H9 (cell line): ENCODE data around the gene GRIK1. TPM values are rescaled to one million over a fixed set of nuclear protein-coding genes. Genes with fewer than 3 reads are reported as not detected.

Experiments
- DNase-seq: peaks from one replicate; pipeline ENCODE4 v3.0.0-alpha.2; 2017
- H2AFZ ChIP-seq: one replicate; pipeline ENCODE4 v1.6.1; 2013; ENCODE audit warnings: mild to moderate bottlenecking, low read length, control low read depth, moderate library complexity
- H2AK5ac ChIP-seq: 2 replicates; pipeline ENCODE4 v1.6.1; 2013; ENCODE audit warnings: low read length, control low read depth, mixed read lengths; ENCODE audit not compliant: insufficient read length
- H2BK120ac ChIP-seq: one replicate; pipeline ENCODE4 v1.6.1; 2013; ENCODE audit warnings: low read depth, mild to moderate bottlenecking, low read length, control low read depth, inconsistent platforms; ENCODE audit not compliant: poor library complexity, severe bottlenecking
- H2BK12ac ChIP-seq: 2 replicates; pipeline ENCODE4 v1.6.1; 2013; ENCODE audit warnings: low read length, control low read depth, mixed read lengths, low read depth; ENCODE audit not compliant: insufficient read length
- H2BK15ac ChIP-seq: 2 replicates; pipeline ENCODE4 v1.6.1; 2013; ENCODE audit warnings: low read depth, low read length, control low read depth
- H2BK20ac ChIP-seq: one replicate; pipeline ENCODE4 v1.6.1; 2013; ENCODE audit warnings: low read depth, mild to moderate bottlenecking, low read length, control low read depth, inconsistent platforms; ENCODE audit not compliant: poor library complexity, severe bottlenecking
- H2BK5ac ChIP-seq: 2 replicates; pipeline ENCODE4 v1.6.1; 2013; ENCODE audit warnings: low read length, control low read depth, mixed read lengths; ENCODE audit not compliant: insufficient read length
- H3K14ac ChIP-seq: 2 replicates; pipeline ENCODE4 v1.6.1; 2013; ENCODE audit warnings: low read length, control low read depth; ENCODE audit not compliant: insufficient read depth
- H3K18ac ChIP-seq: 2 replicates; pipeline ENCODE4 v1.6.1; 2013; ENCODE audit warnings: low read depth, mild to moderate bottlenecking, mixed read lengths, low read length, control low read depth; ENCODE audit not compliant: insufficient read length
- H3K23ac ChIP-seq: 2 replicates; pipeline ENCODE4 v1.6.1; 2013; ENCODE audit warnings: low read length, control low read depth, mixed read lengths, low read depth; ENCODE audit not compliant: insufficient read length
- H3K23me2 ChIP-seq: 2 replicates; pipeline ENCODE4 v1.6.1; 2013; ENCODE audit warnings: low read depth, mild to moderate bottlenecking, mixed read lengths, low read length, control low read depth; ENCODE audit not compliant: insufficient read length, poor library complexity, severe bottlenecking
- H3K27ac ChIP-seq: 2 replicates; pipeline ENCODE4 v1.5.1; 2013; ENCODE audit warnings: low read length, control low read depth, mixed read lengths, low read depth; ENCODE audit not compliant: insufficient read length
- H3K27me3 ChIP-seq: 2 replicates; pipeline ENCODE4 v1.6.1; 2013; ENCODE audit warnings: low read length, control low read depth, inconsistent platforms; ENCODE audit not compliant: insufficient read depth
- H3K4ac ChIP-seq: 2 replicates; pipeline ENCODE4 v1.6.1; 2013; ENCODE audit warnings: low read depth, mild to moderate bottlenecking, control low read depth, inconsistent platforms, low read length, moderate library complexity
- H3K4me1 ChIP-seq: 2 replicates; pipeline ENCODE4 v1.6.1; 2013; ENCODE audit warnings: low read length, control low read depth, inconsistent platforms; ENCODE audit not compliant: insufficient read depth
- H3K4me2 ChIP-seq: 2 replicates; pipeline ENCODE4 v1.6.1; 2013; ENCODE audit warnings: low read length, control low read depth, mixed read lengths; ENCODE audit not compliant: insufficient read length, insufficient read depth
- H3K56ac ChIP-seq: 2 replicates; pipeline ENCODE4 v1.6.1; 2013; ENCODE audit warnings: low read depth, mild to moderate bottlenecking, mixed read lengths, low read length, control low read depth; ENCODE audit not compliant: insufficient read length
- H3K79me1 ChIP-seq: 2 replicates; pipeline ENCODE4 v1.6.1; 2013; ENCODE audit warnings: low read depth, mild to moderate bottlenecking, moderate library complexity, low read length, control low read depth, inconsistent platforms; ENCODE audit not compliant: insufficient read depth, poor library complexity, severe bottlenecking
- H3K79me2 ChIP-seq: 2 replicates; pipeline ENCODE4 v1.6.1; 2013; ENCODE audit warnings: low read length, control low read depth, inconsistent platforms; ENCODE audit not compliant: insufficient read depth
- H3K9ac ChIP-seq: 2 replicates; pipeline ENCODE4 v1.6.1; 2013; ENCODE audit warnings: low read length, control low read depth, mixed read lengths; ENCODE audit not compliant: insufficient read length; ENCODE audit errors: extremely low read depth
- H3K9me3 ChIP-seq: one replicate; pipeline ENCODE4 v1.6.1; 2013; ENCODE audit warnings: low read depth, low read length, inconsistent platforms; ENCODE audit not compliant: control insufficient read depth
- H3T11ph ChIP-seq: one replicate; pipeline ENCODE4 v1.6.1; 2013; ENCODE audit warnings: mild to moderate bottlenecking, low read length, control low read depth, inconsistent platforms
- H4K20me1 ChIP-seq: one replicate; pipeline ENCODE4 v1.6.1; 2013; ENCODE audit not compliant: control insufficient read depth, insufficient read length, insufficient read depth
- H4K5ac ChIP-seq: 2 replicates; pipeline ENCODE4 v1.6.1; 2013; ENCODE audit warnings: low read depth, mild to moderate bottlenecking, mixed read lengths, low read length, control low read depth; ENCODE audit not compliant: insufficient read length
- H4K8ac ChIP-seq: replicated peaks from 2 replicates; pipeline ENCODE4 v1.6.1; 2013; ENCODE audit warnings: low read length, control low read depth, mixed read lengths, low read depth; ENCODE audit not compliant: insufficient read length
- H4K91ac ChIP-seq: 2 replicates; pipeline ENCODE4 v1.6.1; 2013; ENCODE audit warnings: low read depth, mild to moderate bottlenecking, moderate library complexity, mixed read lengths, low read length, control low read depth; ENCODE audit not compliant: insufficient read length
- H3K27ac Mint-ChIP-seq, 3 experiments: 2 replicates in 2 of 3; 3 replicates in 1 of 3; pipeline ENCODE4 v1.8.0; 2020 to 2021; ENCODE audit warnings: mixed read lengths in 3 of 3, mild to moderate bottlenecking in 1 of 3, moderate library complexity in 1 of 3
- H3K27me3 Mint-ChIP-seq: 2 replicates; pipeline ENCODE4 v1.8.0; 2021; ENCODE audit warnings: low read depth, mild to moderate bottlenecking, moderate library complexity, mixed read lengths
- H3K36me3 Mint-ChIP-seq, 3 experiments: 2 replicates in 2 of 3; 3 replicates in 1 of 3; pipeline ENCODE4 v1.8.0; 2020 to 2021; ENCODE audit warnings: low read depth in 3 of 3, mixed read lengths in 3 of 3; ENCODE audit not compliant: insufficient read depth in 1 of 3
- H3K4me1 Mint-ChIP-seq, 2 experiments: 2 replicates each; pipeline ENCODE4 v1.8.0; 2020; ENCODE audit warnings: mixed read lengths in 2 of 2
- H3K4me3 Mint-ChIP-seq, 2 experiments: 2 replicates in 1 of 2; 3 replicates in 1 of 2; pipeline ENCODE4 v1.8.0; 2020 to 2021; ENCODE audit warnings: mild to moderate bottlenecking in 2 of 2, mixed read lengths in 2 of 2, moderate library complexity in 1 of 2
- H3K9me3 Mint-ChIP-seq, 2 experiments: 2 replicates in 1 of 2; 3 replicates in 1 of 2; pipeline ENCODE4 v1.8.0; 2020; ENCODE audit warnings: mild to moderate bottlenecking in 2 of 2, mixed read lengths in 2 of 2, moderate library complexity in 1 of 2
- WGBS: extraction: QIAGEN DNeasy Blood & Tissue Kit; methylation state at CpG from one replicate; pipeline ENCODE4 v1.1.7; 2013; ENCODE audit warnings: missing lambda C conversion rate, low lambda C conversion rate, mixed read lengths; ENCODE audit not compliant: insufficient read length; ENCODE audit errors: extremely low coverage; 5-methylcytosine and 5-hydroxymethylcytosine counted together
- total RNA-seq: library from RNA; stranded (reverse); gene quantifications from 2 replicates; pipeline ENCODE4 v1.2.1, GENCODE V29; 2021
- TF ChIP-seq, protein P1 (sequence below): fragments of 200-600 bp; sonication (generic); conservative IDR thresholded peaks from 3 replicates; pipeline ENCODE4 v1.8.0; 2021; ENCODE audit warnings: antibody characterized with exemption, mild to moderate bottlenecking

Gene GRIK1
- total RNA-seq, 1 experiment from 2014 or later = not detected

DNA sequence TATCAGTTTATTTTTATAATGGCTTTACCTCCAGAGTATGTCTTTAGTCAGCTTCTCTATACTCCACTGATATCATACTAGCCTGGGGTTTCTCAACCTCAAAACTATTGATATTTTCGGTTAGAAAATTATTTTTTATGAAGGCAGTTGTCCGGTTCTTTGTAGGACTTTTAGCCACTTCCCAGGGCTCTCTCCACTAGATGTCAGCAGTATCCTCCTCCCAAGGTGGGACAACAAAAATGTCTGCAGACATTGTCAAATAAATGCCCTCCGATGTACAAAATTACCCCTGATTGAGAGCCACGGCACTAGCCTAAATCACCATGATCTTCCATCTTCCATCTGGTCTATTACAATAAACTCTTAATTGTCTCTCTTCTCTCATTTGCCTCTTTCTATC, 4.1 kb upstream of the GRIK1 start:
- peaks cover 46% of the 10 kb centered on the region for H3K27me3 Mint-ChIP-seq
- no peak overlapping the region for H3K14ac ChIP-seq

More for the DNA sequence above, 4.1 kb upstream of the GRIK1 start:
- Histone ChIP-seq H2BK120ac (no peak overlapping the region), H3K23me2 (peaks cover 12% of the 10 kb centered on the region), H3K27ac (no peak overlapping the region), H3K56ac (no peak overlapping the region), H2AFZ (no peak overlapping the region), H3K79me2 (no peaks in the 10 kb centered on the region), H2AK5ac (no peak overlapping the region), H4K8ac (no peak overlapping the region), H3K9ac (no peak overlapping the region), H4K91ac (no peak overlapping the region), H2BK12ac (no peak overlapping the region), H3K18ac (no peak overlapping the region), H2BK15ac (no peak overlapping the region), H3K4me2 (no peak overlapping the region), H3K4ac (no peak overlapping the region), H3K4me1 (no peaks in the 10 kb centered on the region), H2BK5ac (no peak overlapping the region), H4K20me1 (no peaks in the 10 kb centered on the region), H3K23ac (no peak overlapping the region), H2BK20ac (no peak overlapping the region), H4K5ac (no peak overlapping the region), H3K27me3 (peaks cover 17% of the 10 kb centered on the region), H3T11ph (no peak overlapping the region), H3K9me3 (no peaks in the 10 kb centered on the region), H3K79me1 (no peaks in the 10 kb centered on the region)
- TF ChIP-seq, protein P1, sequence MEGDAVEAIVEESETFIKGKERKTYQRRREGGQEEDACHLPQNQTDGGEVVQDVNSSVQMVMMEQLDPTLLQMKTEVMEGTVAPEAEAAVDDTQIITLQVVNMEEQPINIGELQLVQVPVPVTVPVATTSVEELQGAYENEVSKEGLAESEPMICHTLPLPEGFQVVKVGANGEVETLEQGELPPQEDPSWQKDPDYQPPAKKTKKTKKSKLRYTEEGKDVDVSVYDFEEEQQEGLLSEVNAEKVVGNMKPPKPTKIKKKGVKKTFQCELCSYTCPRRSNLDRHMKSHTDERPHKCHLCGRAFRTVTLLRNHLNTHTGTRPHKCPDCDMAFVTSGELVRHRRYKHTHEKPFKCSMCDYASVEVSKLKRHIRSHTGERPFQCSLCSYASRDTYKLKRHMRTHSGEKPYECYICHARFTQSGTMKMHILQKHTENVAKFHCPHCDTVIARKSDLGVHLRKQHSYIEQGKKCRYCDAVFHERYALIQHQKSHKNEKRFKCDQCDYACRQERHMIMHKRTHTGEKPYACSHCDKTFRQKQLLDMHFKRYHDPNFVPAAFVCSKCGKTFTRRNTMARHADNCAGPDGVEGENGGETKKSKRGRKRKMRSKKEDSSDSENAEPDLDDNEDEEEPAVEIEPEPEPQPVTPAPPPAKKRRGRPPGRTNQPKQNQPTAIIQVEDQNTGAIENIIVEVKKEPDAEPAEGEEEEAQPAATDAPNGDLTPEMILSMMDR = peak; percentile 63
- Mint-ChIP-seq H3K36me3 (no peaks in the 10 kb centered on the region), H3K4me1 (peaks cover 5 to 14% of the 10 kb centered on the region in 2 experiments; a peak in 3 of 4 replicates), H3K9me3 (no peaks in the 10 kb centered on the region; a peak in 1 of 5 replicates), H3K4me3 (no peak overlapping the region), H3K27ac (no peak overlapping the region)
- no peak for DNase-seq
- WGBS = no CpG with 5 or more reads among the region's 4 CpGs
